Neuron (in vitro differentiated cells): ENCODE results near the gene BEAN1.

ENCODE experiments used
- H2AFZ ChIP-seq: one replicate; pipeline ENCODE4 v1.6.1; 2013; ENCODE audit warnings: low read depth, mild to moderate bottlenecking, inconsistent platforms, low read length, moderate library complexity
- H3K27me3 ChIP-seq: one replicate; pipeline ENCODE4 v1.6.1; 2013; ENCODE audit warnings: low read length; ENCODE audit not compliant: insufficient read depth
- H3K36me3 ChIP-seq: one replicate; pipeline ENCODE4 v1.6.1; 2013; ENCODE audit warnings: low read length; ENCODE audit not compliant: insufficient read depth
- H3K4me1 ChIP-seq: one replicate; pipeline ENCODE4 v1.6.1; 2013; ENCODE audit warnings: low read length; ENCODE audit not compliant: insufficient read depth
- H3K4me3 ChIP-seq: 2 replicates; pipeline ENCODE4 v1.5.1; 2013; ENCODE audit warnings: mild to moderate bottlenecking, low read length, moderate library complexity
- H3K9me3 ChIP-seq: one replicate; pipeline ENCODE4 v1.6.1; 2013; ENCODE audit warnings: low read length

The BEAN1 gene

GRCh38 chr16:66521951-66522771 lies 95.1 kb downstream of the BEAN1 start:
- Histone ChIP-seq H3K9me3 (no peaks in the 10 kb centered on the region), H2AFZ (no peak overlapping the region), H3K36me3 (peaks cover 22% of the 10 kb centered on the region), H3K4me1 (peaks cover 10% of the 10 kb centered on the region), H3K27me3 (no peaks in the 10 kb centered on the region), H3K4me3 (no peak overlapping the region)

DNA sequence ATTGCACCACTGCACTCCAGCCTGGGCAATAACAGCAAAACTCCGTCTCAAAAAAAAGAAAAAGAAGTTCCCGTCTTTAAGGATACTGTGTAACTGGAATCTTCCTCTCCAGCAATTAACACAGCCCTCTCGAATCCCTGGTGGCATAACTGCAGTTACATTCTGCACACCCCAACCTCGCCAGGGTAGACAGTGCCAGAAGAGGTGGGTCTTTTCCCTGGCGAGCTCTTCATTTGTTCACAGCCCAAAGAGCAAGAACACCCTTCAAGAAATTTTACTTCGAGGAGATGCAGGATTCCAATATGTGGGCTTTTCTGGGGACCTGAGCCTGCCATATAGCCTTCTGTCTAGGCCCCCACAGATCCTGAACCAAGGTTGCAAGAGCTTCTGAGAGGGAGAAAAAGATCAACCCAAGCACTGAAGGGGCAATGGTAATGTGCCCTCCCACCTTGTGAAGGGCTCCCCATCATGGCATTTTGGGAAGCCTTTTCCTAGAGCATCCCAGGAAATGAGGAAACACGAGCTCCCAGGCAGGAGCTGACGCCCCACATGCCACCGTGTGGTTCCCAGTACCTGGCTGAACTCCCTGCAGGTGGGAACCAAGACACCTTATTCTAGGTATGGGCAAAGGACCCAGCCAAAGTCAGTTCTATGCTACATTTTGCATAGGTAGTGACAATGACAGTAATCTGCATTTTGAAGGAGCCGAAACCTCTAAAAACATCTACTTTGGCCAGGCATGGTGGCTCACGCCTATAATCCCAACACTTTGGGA lies 95.9 kb downstream of the BEAN1 start:
- Histone ChIP-seq H3K4me3 (no peak overlapping the region), H3K4me1 (peaks cover 2% of the 10 kb centered on the region), H3K27me3 (no peaks in the 10 kb centered on the region), H3K9me3 (no peaks in the 10 kb centered on the region), H3K36me3 (peaks cover 28% of the 10 kb centered on the region), H2AFZ (no peak overlapping the region)

GRCh38 chr16:66523861-66524354 lies 96.8 kb downstream of the BEAN1 start:
- Histone ChIP-seq H3K27me3 (no peaks in the 10 kb centered on the region), H3K4me3 (no peak overlapping the region), H3K4me1 (no peaks in the 10 kb centered on the region), H2AFZ (no peak overlapping the region), H3K9me3 (no peaks in the 10 kb centered on the region), H3K36me3 (peaks cover 37% of the 10 kb centered on the region)

DNA sequence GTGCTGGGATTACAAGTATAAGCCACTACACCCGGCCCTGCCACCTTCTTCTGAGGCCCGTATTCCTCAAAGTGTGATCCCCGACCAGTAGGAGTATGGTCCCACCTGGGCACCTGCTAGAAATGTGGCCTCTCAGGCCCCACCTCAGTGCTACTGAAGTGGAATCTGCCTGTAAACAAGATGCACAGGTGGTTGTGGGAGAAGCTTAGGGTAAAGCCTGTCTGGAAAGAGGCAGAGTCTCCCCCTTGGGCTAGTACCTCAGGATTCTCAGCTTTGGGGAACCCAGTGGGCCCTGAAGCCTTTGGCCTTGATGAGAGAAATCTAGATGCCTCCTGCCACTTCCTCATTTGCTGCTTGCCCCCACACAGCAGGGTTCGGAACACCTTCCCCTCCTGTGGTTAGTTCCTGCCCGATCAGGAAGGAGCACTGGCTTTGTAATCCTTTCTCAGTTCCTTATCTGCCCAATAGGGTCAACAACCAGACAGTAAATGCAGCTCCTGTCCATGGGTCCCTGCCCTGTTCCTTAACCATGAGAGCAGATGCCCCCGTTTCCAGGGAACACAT lies 97.6 kb downstream of the BEAN1 start:
- no peak overlapping the region for H3K4me3 ChIP-seq
- peaks cover 44% of the 10 kb centered on the region for H3K36me3 ChIP-seq
- no peaks in the 10 kb centered on the region for H3K27me3 ChIP-seq

GRCh38 chr16:66525396-66526180 lies 98.5 kb downstream of the BEAN1 start:
- H2AFZ ChIP-seq = no peak overlapping the region
- H3K4me3 ChIP-seq = no peak overlapping the region
- peaks cover 52% of the 10 kb centered on the region for H3K36me3 ChIP-seq
- H3K27me3 ChIP-seq = no peaks in the 10 kb centered on the region
- no peaks in the 10 kb centered on the region for H3K4me1 ChIP-seq
- no peaks in the 10 kb centered on the region for H3K9me3 ChIP-seq

More for the DNA sequence above, 97.6 kb downstream of the BEAN1 start:
- Histone ChIP-seq H2AFZ (no peak overlapping the region), H3K9me3 (no peaks in the 10 kb centered on the region), H3K4me1 (no peaks in the 10 kb centered on the region)

DNA sequence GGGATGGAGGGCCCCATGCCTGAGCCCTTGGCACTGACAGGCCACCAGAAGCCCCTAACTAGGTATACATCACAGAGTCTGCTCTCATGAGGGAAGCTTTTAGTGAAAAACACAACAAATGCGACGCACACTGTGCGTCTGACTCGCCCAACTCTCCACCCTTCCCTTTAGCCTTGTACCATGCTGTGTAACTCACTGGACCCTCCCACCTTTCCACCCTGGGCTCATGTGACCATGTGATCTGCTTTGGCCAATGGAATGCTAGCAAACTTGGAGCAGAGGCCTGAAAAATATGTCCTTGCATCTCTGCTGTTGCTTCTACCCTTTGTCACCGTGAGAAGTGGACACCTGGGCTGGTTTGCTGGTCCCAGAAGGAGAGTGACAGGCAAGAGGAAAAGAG lies 101.2 kb downstream of the BEAN1 start:
- no peaks in the 10 kb centered on the region for H3K9me3 ChIP-seq
- no peak overlapping the region for H2AFZ ChIP-seq
- H3K27me3 ChIP-seq = no peaks in the 10 kb centered on the region
- H3K36me3 ChIP-seq = peaks cover 58% of the 10 kb centered on the region
- no peak overlapping the region for H3K4me3 ChIP-seq
- no peaks in the 10 kb centered on the region for H3K4me1 ChIP-seq

DNA sequence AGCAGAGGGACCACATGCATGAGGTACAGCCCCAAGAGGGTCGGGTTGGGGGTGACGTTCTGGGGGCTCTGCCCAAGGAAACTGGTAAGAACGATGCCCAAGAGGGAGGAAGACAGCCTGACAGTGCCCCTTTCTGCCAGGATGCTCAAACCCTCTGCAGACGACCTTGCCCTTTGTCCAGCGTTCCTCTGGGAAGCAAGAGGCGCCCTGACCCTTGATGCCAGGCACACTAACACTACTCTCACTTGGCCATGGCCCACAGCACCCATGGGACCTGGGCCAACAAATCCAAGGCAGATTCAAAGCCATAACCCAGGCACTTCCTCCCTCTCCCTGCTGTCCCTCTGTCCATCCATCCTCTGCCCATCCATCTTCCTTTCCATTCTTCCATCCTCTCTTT lies 102.4 kb downstream of the BEAN1 start:
- Histone ChIP-seq H3K27me3 (no peaks in the 10 kb centered on the region), H3K36me3 (peaks cover 62% of the 10 kb centered on the region), H3K4me1 (no peaks in the 10 kb centered on the region), H3K4me3 (no peak overlapping the region), H2AFZ (no peak overlapping the region), H3K9me3 (no peaks in the 10 kb centered on the region)
